H54 (cell line): ENCODE results near the gene MGAT4A.

ENCODE experiments used
- DNase-seq: peaks from one replicate; pipeline ENCODE4 v3.0.0; 2011; ENCODE audit warnings: low spot score, mixed read lengths; ENCODE audit not compliant: insufficient read length
- FAIRE-seq: peaks from 3 replicates; lab custom pipeline; 2011; peaks lifted over from hg19 to GRCh38; lab: Jason Lieb, UNC
- POLR2A ChIP-seq: IDR thresholded peaks from 2 replicates; pipeline ENCODE4 v1.6.1; 2011; ENCODE audit warnings: low read depth, mild to moderate bottlenecking, low read length

Gene MGAT4A

GRCh38 chr2:98592565-98592964, 138.4 kb downstream of the MGAT4A start:
- TF ChIP-seq POLR2A: no peak
- no peak for FAIRE-seq
- DNase-seq: no peak

GRCh38 chr2:98589489-98589888, 141.4 kb downstream of the MGAT4A start:
- no peak for TF ChIP-seq POLR2A
- DNase-seq (no peak), FAIRE-seq (no peak)

- no peak for TF ChIP-seq POLR2A
- no peak for FAIRE-seq
Measured at GRCh38 chr2:98588880-98589431, 142.0 kb downstream of the MGAT4A start.

DNA sequence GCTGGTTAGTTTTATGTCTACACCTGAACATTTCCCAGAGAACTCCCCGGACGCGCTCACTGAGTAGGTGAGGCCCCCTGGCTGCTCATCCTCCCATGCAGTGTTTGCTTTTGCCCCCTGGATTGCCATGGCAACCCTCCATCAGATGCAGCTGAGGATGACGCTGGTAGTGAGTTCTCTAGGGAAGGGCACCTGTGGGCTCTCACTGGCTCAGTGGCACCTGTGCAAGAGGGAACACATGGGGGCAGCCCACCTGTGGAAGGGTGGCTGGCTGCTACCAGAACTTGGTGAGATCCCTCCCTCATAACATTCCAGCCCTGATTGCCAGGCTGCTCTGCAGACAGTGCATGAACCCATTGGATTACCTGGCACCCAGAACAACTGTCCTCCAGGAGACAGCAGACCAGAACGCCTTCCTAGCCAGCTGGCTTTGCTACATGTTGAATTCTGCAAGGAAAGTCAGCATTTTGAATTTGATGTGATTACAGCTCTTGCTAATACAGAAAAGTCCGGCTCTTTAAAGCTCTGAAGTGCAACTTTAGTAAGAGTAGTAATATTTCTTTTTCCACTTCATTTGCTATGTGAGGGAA, 144.3 kb downstream of the MGAT4A start:
- no peak for TF ChIP-seq POLR2A
- DNase-seq (no peak), FAIRE-seq (no peak)

More at GRCh38 chr2:98588880-98589431, 142.0 kb downstream of the MGAT4A start:
- DNase-seq: no peak

DNA sequence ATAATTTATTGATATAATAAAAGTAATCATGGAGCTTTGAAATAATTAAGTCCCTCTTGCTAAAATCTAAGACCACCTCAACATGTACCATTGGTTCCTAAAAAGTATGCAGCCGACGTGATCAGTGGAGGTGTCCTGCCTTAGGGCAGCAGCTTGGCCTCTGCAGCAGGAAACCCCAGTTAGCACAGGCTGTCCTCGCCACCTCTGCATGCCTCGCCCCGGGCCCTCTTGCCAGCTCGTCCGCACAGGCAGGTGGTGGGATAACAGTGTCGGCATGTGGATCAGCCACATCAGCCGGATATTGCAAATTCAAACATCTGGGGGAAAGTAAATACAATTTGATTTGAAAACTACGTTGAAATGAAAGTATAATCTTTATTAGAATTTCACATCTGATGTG, 145.5 kb downstream of the MGAT4A start:
- no peak for FAIRE-seq
- TF ChIP-seq POLR2A: no peak

DNA sequence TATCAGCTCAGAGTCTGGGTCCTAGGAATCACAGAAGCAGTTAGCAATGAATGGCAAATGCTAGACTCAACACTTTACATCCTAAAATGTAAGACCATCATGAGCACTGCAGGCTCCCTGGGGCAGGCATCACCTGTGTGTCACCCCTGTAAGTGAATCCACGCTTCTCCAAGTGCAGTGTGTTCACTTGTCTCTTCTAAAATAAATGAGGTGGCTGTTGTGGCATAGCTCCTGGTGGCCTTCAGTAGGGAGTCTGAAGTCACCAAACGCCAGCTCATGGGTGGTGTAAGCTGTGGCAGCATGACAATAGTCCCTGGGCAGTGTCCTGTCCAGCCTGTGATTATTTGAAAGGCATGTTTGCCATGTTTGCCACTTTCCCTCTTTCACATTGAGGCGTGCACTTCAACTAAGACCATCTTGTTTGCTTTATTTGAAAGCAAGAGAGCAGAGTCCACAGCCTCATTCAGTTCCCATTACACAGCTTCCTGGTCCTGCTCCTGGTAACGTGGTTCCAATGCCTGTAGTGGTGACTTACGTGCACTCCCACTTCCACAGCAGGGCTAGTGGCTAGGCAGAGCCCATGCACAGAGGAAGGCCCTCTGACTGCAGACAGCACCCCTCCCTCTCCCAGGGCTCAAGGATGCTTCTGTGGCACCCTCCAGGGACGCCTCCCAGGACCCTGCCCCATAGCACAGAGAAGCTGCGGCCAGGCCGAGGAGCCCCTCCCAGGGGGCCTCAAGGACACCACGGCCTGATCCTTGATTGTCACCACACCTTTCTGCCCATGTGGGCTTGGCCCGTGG, 146.9 kb downstream of the MGAT4A start:
- DNase-seq (no peak), FAIRE-seq (no peak)
- no peak for TF ChIP-seq POLR2A

More for the DNA sequence above, 145.5 kb downstream of the MGAT4A start:
- no peak for DNase-seq

DNA sequence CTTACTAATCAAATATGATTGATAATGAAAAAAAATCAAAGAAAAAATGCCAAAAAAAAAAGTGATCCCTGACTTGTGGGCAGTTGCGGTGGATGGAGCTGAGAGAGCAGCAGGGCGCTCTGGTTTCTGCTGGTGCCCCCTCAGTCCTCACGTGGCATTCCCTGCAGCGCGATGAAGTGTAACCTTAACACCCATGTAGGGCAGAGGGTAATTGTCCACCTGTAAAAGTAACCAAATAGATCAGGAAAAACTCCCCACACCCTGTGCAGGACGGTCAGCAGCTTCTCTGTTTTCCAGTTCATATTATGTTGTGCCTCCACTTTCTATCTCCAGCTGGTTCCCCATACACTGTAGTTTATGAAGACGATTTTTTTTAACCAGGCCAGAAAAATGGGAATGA, 147.7 kb downstream of the MGAT4A start:
- FAIRE-seq (no peak), DNase-seq (no peak)
- no peak for TF ChIP-seq POLR2A

DNA sequence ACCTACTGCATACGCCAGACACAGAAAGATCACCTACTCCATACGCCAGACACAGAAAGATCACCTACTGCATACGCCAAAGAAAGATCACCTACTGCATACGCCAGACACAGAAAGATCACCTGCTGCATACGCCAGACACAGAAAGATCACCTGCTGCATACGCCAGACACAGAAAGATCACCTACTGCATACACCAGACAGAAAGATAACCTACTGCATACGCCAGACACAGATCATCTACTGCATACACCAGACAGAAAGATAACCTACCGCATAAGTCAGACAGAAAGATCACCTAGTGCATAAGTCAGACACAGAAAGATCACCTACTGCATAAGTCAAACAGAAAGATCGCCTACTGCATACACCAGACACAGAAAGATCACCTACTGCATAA, 148.4 kb downstream of the MGAT4A start:
- DNase-seq (no peak), FAIRE-seq (no peak)
- TF ChIP-seq POLR2A: no peak

DNA sequence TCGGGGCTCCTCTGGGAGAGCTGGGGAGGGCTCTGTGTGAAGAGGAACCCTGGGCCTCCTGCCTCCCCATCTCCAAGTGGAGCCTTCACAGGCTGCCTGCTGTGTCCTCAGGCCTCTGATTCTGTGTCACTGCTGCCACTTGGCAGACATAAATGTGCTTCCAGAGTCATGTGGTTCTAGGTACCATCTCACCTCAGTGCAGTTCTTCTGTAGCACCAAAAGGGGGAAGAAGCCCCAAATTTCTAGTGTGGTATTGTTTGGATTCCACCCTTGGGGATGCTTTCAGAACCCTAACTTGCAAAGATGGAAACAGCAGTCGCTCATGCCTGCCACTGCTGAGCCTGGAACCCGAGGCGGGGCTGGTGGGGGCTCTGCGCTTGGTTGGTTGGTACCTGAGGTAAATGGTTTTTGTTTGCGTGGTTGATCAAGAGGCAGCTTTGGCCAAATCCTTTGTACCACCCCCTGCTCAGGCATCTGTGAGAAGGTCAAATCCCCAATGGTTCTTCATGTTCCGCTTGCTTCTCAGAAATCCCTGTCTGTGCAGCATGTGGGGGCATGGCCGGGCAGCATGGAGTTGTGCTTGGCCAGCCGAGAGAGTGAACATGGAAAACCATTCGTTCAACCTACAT, 150.2 kb downstream of the MGAT4A start:
- DNase-seq (no peak), FAIRE-seq (no peak)
- TF ChIP-seq POLR2A: no peak

DNA sequence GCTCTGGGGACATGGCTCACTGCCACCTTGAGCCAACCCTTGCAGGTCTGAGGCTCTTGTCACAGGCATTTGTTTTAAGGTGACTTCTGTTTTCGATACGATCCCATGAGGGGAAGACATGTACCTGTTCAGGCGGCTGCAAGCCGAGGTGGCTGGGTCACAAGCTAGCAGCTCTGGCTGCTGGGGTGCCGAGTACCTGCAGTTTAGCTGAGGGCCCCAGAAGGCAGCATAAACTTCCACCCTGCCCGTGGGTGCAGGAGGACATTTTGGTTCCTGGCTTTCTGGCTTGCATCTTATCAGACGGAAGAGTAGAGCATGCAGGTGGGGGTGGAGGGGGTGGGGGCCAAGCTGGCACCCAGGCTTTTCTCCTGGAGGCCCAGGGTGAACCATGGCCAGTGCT, 151.0 kb downstream of the MGAT4A start:
- no peak for TF ChIP-seq POLR2A
- no peak for FAIRE-seq
- DNase-seq: no peak

GRCh38 chr2:98578231-98578630, 152.7 kb downstream of the MGAT4A start:
- FAIRE-seq: no peak
- no peak for TF ChIP-seq POLR2A
- DNase-seq: no peak

DNA sequence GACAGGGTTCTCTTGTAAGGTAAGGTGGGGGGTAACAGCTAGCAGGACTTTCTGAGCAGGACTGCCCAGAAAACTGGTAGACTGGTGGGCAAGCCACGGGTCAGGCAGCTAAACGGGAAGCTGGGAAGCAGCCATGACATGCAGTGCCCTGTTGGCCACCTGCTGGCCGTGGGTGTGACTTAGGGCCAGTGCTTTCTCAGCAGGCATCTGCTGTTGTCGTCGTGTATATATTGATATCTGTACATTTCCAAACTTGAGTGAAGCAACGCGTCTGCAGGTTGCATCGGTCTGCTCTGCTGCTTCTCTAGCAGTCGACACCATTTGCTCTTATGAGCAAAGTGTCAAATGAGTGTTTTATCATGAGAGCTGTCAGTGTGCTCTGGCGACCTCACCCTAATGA, 153.6 kb downstream of the MGAT4A start:
- DNase-seq (no peak), FAIRE-seq (no peak)
- TF ChIP-seq POLR2A: no peak

DNA sequence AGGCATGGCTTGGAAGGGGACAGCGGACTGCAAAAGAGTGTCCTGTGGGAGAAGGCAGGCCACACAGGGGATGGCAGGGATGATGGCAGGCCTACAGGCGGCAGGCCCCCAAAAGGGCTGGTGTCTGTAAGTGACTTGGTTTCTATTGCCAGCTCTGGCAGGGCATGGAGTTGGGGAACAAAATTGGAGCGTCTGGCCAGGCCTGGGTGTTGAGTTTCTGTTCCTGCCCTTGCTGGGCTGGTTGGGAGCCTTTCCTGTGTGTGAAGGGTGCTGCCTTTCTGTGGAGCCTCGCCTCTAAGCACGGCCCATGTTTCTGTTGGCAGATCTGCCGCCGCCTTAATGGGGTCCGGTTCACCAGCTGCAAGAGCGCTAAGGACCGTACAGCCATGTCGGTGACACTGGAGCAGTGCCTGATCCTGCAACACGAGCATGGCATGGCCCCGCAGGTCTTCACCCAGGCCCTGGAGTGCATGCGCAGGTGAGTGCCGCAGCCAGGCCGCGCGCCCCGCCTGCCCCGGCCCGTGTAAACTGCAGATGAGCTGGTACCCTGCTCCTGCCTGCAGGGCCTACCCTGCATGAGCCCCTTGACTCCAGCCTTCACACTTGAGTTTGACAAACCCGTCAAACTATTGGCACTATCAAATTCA, 154.1 kb downstream of the MGAT4A start:
- TF ChIP-seq POLR2A: no peak
- FAIRE-seq (no peak), DNase-seq (no peak)

DNA sequence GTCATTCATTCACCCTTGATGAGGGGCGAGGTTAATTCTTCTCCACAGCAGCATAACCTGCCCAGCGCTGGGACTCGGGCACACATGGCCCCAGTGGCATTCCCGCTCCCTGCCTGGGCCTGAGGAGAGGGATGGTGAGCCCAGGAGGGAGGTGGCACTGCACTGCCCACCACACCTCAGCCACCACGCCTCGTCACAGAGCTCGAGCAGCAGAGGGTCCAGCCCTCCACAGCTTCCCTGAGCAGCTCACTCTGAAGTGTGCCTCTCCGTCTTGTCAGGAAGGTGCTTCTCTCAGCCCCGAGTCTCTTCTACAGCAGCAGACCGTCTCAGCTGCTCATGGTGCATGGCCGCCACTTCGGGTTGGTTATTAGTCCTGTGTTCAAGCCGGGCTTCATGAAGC, 157.5 kb downstream of the MGAT4A start:
- FAIRE-seq: no peak
- no peak for DNase-seq
- no peak for TF ChIP-seq POLR2A
